H1 (cell line): ENCODE data around the gene MBD5. TPM values are rescaled to one million over a fixed set of nuclear protein-coding genes. Genes with fewer than 3 reads are reported as not detected.

Source experiments
- EGR1 ChIP-seq: IDR thresholded peaks from 2 replicates; pipeline ENCODE4 v1.6.1; 2011; ENCODE audit warnings: low read depth, low read length, borderline replicate concordance
- HDAC2 ChIP-seq, 2 experiments: fragments of 300-600 bp in 1 of 2; sonication (generic) in 1 of 2; IDR thresholded peaks; 2 replicates each; pipeline ENCODE4 v1.6.1; 2011 to 2012; ENCODE audit warnings: low read depth in 2 of 2, low read length in 2 of 2, mild to moderate bottlenecking in 2 of 2, moderate library complexity in 2 of 2, borderline replicate concordance in 1 of 2, inconsistent platforms in 1 of 2
- SIRT6 ChIP-seq: IDR thresholded peaks from one replicate; pipeline ENCODE4 v1.7.1; 2012; ENCODE audit warnings: low read length, inconsistent platforms
- polyA plus RNA-seq, 7 experiments: library from polyadenylated mRNA; depleted of rRNA in 3 of 7; stranded (reverse) in 5 of 7; unstranded in 2 of 7; fragments of >200 nt in 5 of 7; fragments of 200-250 nt in 2 of 7; gene quantifications; 1 replicate in 5 of 7; 2 replicates in 1 of 7; 4 replicates in 1 of 7; pipeline versions ENCODE4 v1.2.1 to v1.2.3, GENCODE V29; 2011 to 2013; ENCODE audit warnings: missing spikeins in 2 of 7, mixed read lengths in 2 of 7
- total RNA-seq: library from RNA; stranded (reverse); fragmentation: NEBNext Ultra II Directional; extraction: Animal tissue kit (Norgen Biotek cat#: 25700); gene quantifications from 2 replicates; pipeline ENCODE4 v1.2.1, GENCODE V29; 2021

MBD5 gene
- total and polyA plus RNA-seq, 2 of the 8 experiments (the other 6 are each of a cell fraction or from before 2014, with no cell fraction given) = 9.7 to 29.4 TPM

GRCh38 chr2:148103946-148104345 lies 83.1 kb downstream of the MBD5 start (continued):
- TF ChIP-seq SIRT6 (no peak), EGR1 (no peak), HDAC2 (IDR thresholded peaks at IDR 0.05; ENCODE audit: borderline replicate concordance in 1 of 2, low read depth in 2 of 2, low read length in 2 of 2) (no peak)
- TF ChIP-seq, all 59 proteins: peak for 0
